ENCODE results near the gene HMG20B.
"Not testable (repeated sequence)": the region's sequence is repeated elsewhere in the genome, so short reads cannot be mapped to it uniquely, and the experiment has no call there.

The HMG20B gene

GRCh38 chr19:3554254-3555083, 18.3 kb upstream of the HMG20B start:
- no peak overlapping the region for H3K4me3 ChIP-seq
- peak overlapping the region in 19 of 21 experiments; percentile 25 to 90 (median 67) for H3K27ac ChIP-seq

DNA sequence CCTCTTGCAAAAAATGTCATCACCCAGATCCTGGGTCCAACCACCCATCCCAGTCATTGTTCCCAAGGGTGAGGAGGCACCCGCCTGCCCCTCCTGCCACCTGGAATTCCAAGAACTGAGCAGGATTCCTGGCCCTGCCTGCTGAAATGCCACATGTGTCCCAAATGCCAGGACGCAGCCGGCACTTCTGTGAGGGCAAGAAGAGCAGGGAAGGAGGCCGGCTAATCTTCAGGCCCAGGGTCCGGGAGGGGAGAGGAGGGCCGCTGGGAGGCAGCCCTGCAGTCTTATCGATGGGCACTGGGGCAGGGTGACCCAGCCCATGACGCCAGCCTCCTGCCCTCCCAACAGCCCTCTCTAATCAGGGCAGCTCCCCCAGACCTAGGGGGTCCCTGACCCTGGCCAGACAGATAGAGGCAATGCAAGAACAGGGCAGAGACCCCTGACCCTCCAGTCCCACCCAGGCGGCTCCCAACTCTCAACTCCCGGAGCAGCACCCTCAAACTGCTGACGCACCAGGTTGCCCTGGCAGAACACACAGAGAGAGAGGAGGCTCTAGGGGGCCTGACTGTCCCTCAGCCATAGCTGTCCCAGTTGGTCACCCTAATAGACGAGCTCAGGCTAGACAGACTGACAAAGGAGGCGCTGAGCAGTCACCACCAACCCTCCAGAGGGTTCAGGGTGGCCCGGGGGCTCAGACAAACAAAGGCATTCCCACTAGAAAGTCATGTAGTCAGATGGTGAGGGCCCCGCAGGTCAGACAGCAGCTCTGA, 16.9 kb upstream of the HMG20B start:
- Histone ChIP-seq H3K27ac (peak overlapping the region in 17 of 21 experiments; percentile 6 to 90 (median 86)), H3K4me3 (peak overlapping the region; percentile 61 to 99 (median 84))

- H3K27ac ChIP-seq: peak overlapping the region in 20 of 21 experiments; percentile 50 to 90 (median 85)
Observed at GRCh38 chr19:3556423-3556977, 16.2 kb upstream of the HMG20B start.

GRCh38 chr19:3556978-3557460, 15.7 kb upstream of the HMG20B start:
- Histone ChIP-seq H3K4me3 (peak overlapping the region; percentile 61 to 99 (median 84)), H3K27ac (peak overlapping the region; percentile 50 to 90 (median 85))

More at GRCh38 chr19:3556423-3556977, 16.2 kb upstream of the HMG20B start:
- peak overlapping the region; percentile 61 to 99 (median 84) for H3K4me3 ChIP-seq

GRCh38 chr19:3557461-3558248, 15.1 kb upstream of the HMG20B start, which contains the start of gene MFSD12:
MFSD12 (minus strand) TSS chr19:3557586; CDS start chr19:3557403, 183 bp downstream.
- H3K4me3 ChIP-seq: peak within 1 kb of the TSS; percentile 61 to 99 (median 84)
- peak within 1 kb of the TSS; percentile 66 to 90 (median 85) for H3K27ac ChIP-seq

- peak overlapping the region in 1 of 21 experiments; percentile 19 for H3K27ac ChIP-seq
- no peak overlapping the region for H3K4me3 ChIP-seq
Observed at GRCh38 chr19:3563709-3564524, 8.8 kb upstream of the HMG20B start.

DNA sequence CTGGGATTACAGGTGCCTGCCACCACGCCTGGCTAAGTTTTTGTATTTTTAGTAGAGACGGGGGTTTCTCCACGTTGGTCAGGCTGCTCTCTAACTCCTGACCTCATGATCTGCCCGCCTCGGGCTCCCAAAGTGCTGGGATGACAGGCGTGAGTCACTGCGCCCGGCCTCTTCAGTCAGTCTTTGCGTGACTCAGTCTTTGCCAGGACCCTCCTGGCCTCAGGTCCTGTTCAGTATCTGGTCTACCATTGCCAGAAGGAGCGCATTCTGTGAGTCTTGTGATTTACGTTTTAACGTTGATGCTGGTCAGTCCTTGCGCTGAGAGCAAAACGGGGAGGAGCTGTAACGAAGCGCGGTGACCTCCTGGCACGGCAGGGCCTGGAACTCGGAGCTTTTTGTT, 7.6 kb upstream of the HMG20B start:
- no peak overlapping the region for H3K4me3 ChIP-seq

DNA sequence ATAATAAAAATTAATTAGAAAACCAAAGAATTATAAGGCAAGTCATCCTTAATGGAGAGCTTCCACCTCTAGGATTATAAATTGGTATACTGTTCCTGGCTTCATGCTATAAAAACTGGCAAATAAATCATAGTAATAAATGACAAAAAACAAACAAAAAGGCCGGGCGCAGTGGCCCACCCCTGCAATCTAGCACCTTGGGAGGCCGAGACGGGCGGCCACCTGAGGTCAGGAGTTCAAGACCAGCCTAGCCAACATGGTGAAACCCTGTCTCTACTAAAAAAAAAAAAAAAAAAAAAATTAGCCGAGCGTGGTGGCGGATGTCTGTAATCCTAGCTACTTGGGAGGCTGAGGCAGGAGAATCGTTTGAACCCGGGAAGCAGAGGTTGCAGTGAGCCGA, 2.7 kb upstream of the HMG20B start:
- H3K4me3 ChIP-seq: not testable (repeated sequence)
- H3K27ac ChIP-seq: peak overlapping the region in 1 of 21 experiments; percentile 12

More for the DNA sequence above, 7.6 kb upstream of the HMG20B start:
- H3K27ac ChIP-seq: no peak overlapping the region

GRCh38 chr19:3570606-3571011, 2.1 kb upstream of the HMG20B start:
- H3K4me3 ChIP-seq: no peak overlapping the region
- peak overlapping the region in 1 of 21 experiments; percentile 12 for H3K27ac ChIP-seq

DNA sequence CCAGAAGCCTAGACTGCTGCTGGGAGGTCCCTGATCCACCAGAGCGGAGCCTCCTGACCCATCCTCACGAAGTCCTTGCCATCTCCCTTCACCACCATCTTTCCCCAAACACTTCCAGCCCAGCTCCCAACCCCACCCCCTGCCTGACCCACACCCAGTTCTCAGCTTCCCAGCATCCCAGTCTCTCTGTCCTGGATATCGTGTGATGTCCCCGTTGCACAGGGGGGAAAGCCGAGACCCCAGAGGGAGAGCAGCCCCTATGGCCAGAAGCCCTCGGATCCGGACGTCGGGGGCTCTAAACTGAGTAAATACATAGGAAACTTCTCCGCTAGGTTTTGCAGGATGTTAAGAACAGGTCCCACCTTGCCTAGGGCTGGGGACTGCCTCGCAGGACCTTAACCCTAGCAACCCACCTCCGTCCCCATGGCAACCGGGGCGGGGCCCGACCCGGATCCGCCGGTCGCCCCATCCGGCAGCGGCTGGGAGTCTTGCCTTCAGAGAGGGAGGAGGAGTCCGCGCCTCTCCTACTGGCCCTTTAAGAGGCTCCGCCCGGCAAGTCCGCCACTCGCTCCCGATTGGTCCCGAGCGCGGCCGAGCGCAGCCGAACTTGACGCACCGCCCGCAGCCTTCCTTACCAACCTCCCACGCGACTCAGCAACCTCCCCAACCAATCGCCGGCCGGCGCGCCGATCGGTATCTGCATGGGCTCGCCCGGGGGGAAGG, 451 bp upstream of the HMG20B start:
- Histone ChIP-seq H3K27ac (peak overlapping the region in 18 of 21 experiments; percentile 33 to 96 (median 74)), H3K4me3 (peak overlapping the region; percentile 71 to 89 (median 86))

GRCh38 chr19:3573162-3573857, 566 bp downstream of the HMG20B start:
- Histone ChIP-seq H3K4me3 (peak overlapping the region; percentile 71 to 89 (median 86)), H3K27ac (peak overlapping the region; percentile 63 to 96 (median 85))

DNA sequence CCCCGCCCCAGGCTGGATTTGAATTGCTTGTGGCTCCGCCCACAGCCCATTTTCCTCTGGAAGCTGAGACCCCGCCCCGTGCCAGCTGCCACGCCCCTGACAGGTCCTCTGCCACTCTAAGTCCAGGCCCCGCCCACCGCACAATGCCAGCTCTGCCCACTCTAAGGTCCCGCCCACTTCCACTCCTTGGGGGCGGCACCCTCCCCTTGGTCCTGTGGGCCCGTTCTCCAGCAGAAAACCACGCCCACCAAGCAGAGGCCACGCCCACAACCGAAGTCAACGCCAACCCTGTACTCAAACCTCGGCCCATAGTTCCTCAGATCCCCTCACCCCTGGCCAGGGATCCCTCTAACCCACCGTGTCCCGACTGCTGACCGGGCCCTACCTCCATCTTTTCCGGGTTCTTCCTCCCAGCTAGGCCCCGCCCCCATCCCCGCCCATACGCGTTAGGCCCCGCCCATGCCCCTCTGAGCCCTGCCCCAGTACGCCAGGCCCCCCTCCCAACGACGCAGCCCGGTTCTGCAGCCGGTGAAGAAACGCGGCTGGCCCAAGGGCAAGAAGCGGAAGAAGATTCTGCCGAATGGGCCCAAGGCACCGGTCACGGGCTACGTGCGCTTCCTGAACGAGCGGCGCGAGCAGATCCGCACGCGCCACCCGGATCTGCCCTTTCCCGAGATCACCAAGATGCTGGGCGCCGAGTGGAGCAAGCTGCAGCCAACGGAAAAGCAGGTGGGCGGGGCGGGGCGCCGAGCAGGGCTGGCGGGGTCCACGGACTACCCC, 1.3 kb downstream of the HMG20B start:
- H3K4me3 ChIP-seq: peak overlapping the region; percentile 71 to 89 (median 86)
- peak overlapping the region in 8 of 21 experiments; percentile 83 to 96 (median 92) for H3K27ac ChIP-seq

DNA sequence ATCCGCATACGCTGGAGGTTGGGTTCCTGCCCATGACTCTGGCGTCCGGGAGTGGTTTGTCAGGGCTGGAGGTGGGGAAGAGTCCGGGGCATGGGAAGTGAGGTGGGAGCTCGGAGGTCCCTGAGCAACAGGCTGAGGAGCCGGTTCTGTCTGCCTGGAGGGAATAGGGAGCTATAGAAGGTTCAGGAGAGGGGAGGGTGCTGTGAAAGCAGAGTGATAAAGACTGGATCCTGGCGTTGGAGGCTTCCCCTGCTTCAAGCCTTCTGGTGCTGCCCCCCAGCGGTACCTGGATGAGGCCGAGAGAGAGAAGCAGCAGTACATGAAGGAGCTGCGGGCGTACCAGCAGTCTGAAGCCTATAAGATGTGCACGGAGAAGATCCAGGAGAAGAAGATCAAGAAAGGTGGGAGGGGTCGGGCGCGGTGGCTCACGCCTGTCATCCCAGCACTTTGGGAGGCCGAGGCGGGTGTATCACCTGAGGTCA, 2.6 kb downstream of the HMG20B start:
- H3K27ac ChIP-seq: no peak overlapping the region
- H3K4me3 ChIP-seq: no peak overlapping the region

DNA sequence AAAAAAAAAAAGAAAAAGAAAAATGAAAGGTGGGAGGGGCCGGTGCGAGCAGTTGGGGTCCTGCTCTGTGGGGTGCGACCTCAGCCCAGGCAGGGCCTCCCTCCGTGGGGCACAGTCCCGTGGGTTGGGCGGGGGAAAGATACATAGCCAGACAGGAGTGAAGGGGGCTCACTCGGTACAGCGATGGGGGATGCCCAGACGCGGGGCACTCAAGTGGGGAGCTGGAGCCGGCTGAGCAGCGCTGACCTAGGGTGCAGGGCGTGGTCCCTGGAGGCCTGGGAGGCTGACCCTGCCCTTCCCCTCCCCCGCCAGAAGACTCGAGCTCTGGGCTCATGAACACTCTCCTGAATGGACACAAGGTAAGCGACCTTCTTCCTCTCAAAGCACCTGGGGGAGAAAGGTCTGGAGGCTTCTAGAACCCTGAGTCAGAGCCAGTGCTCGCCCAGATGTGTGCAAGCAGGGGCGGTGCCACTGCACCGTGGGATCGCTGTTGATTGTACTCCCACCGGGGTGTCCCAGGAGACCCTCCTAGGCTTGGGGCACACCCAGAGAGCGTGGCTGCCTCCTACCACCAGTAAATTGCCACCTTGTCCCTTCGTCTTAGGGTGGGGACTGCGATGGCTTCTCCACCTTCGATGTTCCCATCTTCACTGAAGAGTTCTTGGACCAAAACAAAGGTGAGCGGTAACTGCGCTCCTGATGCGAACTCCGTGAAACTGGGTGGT, 3.4 kb downstream of the HMG20B start:
- H3K4me3 ChIP-seq: peak overlapping the region in 3 of 7 experiments; percentile 22 to 34 (median 29)
- H3K27ac ChIP-seq: peak overlapping the region in 1 of 21 experiments; percentile 3
